Medulla oblongata (tissue), 1 donor: ENCODE data around the gene ARHGAP18.

Experiments
- DNase-seq: peaks from one replicate; pipeline ENCODE4 v3.0.0-alpha.2; 2015; ENCODE audit errors: extremely low spot score

ARHGAP18 gene

GRCh38 chr6:129692467-129692866 is 17.5 kb downstream of the ARHGAP18 start:
- no peak for DNase-seq

- DNase-seq, result no peak
These were observed 18.3 kb downstream of the ARHGAP18 start for GRCh38 chr6:129691709-129692108.

- DNase-seq, result no peak
These were observed 18.8 kb downstream of the ARHGAP18 start for GRCh38 chr6:129691043-129691640.

- peak; percentile 62 for DNase-seq
These were observed 22.9 kb downstream of the ARHGAP18 start for GRCh38 chr6:129686941-129687627.

- DNase-seq, result no peak
These were observed 24.3 kb downstream of the ARHGAP18 start for GRCh38 chr6:129685662-129686031.

- DNase-seq, result no peak
These were observed 24.9 kb downstream of the ARHGAP18 start for GRCh38 chr6:129684903-129685661.

- no peak for DNase-seq
These were observed 25.6 kb downstream of the ARHGAP18 start for GRCh38 chr6:129684323-129684884.

- DNase-seq, result peak; percentile 87
These were observed 26.2 kb downstream of the ARHGAP18 start for GRCh38 chr6:129683601-129684322.

- no peak for DNase-seq
These were observed 28.1 kb downstream of the ARHGAP18 start for GRCh38 chr6:129681913-129682205.

- no peak for DNase-seq
These were observed 29.3 kb downstream of the ARHGAP18 start for GRCh38 chr6:129680633-129681032.

GRCh38 chr6:129679758-129680157 is 30.2 kb downstream of the ARHGAP18 start:
- DNase-seq, result no peak

- DNase-seq, result no peak
These were observed 30.7 kb downstream of the ARHGAP18 start for GRCh38 chr6:129679275-129679674.

- no peak for DNase-seq
These were observed 31.5 kb downstream of the ARHGAP18 start for GRCh38 chr6:129678463-129678862.

- DNase-seq, result no peak
These were observed 32.2 kb downstream of the ARHGAP18 start for GRCh38 chr6:129677620-129678325.

GRCh38 chr6:129675669-129676472 is 34.1 kb downstream of the ARHGAP18 start:
- no peak for DNase-seq

GRCh38 chr6:129673748-129674147 is 36.2 kb downstream of the ARHGAP18 start:
- DNase-seq, result no peak

- no peak for DNase-seq
These were observed 36.9 kb downstream of the ARHGAP18 start for GRCh38 chr6:129672881-129673631.

GRCh38 chr6:129672341-129672682 is 37.7 kb downstream of the ARHGAP18 start:
- DNase-seq, result no peak

GRCh38 chr6:129671442-129672340 is 38.3 kb downstream of the ARHGAP18 start:
- peak; percentile 68 for DNase-seq
